ENCODE results near the gene AGMO. TPM values are rescaled to one million over a fixed set of nuclear protein-coding genes. Genes with fewer than 3 reads are reported as not detected.
A peak's percentile ranks its signal among the peaks of the same experiment; 100 is the strongest.

The AGMO gene
- total RNA-seq, 1 experiment from 2014 or later: 0.11 TPM

DNA sequence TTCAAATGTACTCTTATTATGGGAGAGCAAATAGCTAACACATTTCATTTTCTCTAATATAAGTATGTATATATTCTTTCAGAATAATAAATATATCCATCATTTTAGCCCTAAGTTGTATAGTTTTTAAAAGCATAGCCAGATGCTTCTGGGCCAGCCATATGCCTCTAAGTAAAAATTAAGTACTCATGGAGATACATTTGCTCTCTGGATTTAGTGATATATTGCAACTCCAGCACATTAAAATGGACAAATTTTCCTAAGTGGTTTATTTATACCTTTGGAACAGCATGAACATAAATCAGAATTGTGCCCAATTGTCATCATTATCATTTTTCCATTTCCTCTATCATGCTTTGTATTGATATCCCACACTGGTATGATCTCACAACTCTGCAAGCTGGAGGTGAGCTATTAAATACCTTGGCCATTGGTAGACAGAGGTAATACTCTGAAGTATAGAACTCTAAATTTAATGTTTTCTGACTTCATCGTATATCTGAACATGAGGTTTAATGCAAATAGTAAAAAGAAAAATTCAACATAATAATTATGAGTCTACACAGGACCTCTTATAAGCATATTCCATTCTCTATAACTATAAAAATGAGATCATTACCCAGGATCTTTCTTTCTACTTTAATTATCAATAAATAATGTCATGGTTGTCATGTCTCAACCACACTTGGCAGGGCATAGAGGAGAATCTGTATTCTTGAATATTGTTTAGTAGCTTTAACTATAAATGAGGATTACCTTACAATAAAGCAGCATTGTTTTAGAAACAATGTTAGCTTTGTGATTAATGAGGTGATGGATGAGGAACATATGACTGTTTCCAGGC is 90.8 kb downstream of the AGMO start:
- no peak overlapping the region for H2AFZ ChIP-seq (ENCODE audit: low read length)
- no peaks in the 10 kb centered on the region for H3K27me3 ChIP-seq (ENCODE audit: low read length)
- no peaks in the 10 kb centered on the region for H3K9me3 ChIP-seq (ENCODE audit: low read length)
- DNase-seq (no peak), ATAC-seq (peak; percentile 75)
- H3K4me3 ChIP-seq (ENCODE audit: low read length): no peak overlapping the region
- H3K9me2 ChIP-seq (replicated peaks; ENCODE audit: low read length): no peaks in the 10 kb centered on the region
- H3K4me2 ChIP-seq (ENCODE audit: low read length): no peak overlapping the region
- H3K4me1 ChIP-seq (ENCODE audit: insufficient read depth, low read length): no peaks in the 10 kb centered on the region
- intact Hi-C loops (cut with micrococcal nuclease): no loop called here
- H3K27ac ChIP-seq (ENCODE audit: low read length): no peak overlapping the region
- BruUV-seq (replicated peaks): no TSS peak
- H3K79me2 ChIP-seq (ENCODE audit: low read length): no peaks in the 10 kb centered on the region
- POLR2A ChIA-PET (ENCODE audit: unreplicated experiment): interaction anchor here (0.7 kb wide), 1 partner anchor 9 kb away, joined by 4 read pairs; no protein-coding TSS in a partner anchor
- CTCF ChIA-PET: interaction anchor here (0.6 kb wide), 1 partner anchor 253 kb away, joined by 3 read pairs; no protein-coding TSS in a partner anchor
- TF ChIP-seq EZH2 (IDR thresholded peaks at IDR 0.05; ENCODE audit: low read length, unreplicated experiment) (no peak), EZH2phosphoT487 (IDR thresholded peaks at IDR 0.05; ENCODE audit: borderline replicate concordance, low read length) (no peak)
- TF ChIP-seq, protein P1, sequence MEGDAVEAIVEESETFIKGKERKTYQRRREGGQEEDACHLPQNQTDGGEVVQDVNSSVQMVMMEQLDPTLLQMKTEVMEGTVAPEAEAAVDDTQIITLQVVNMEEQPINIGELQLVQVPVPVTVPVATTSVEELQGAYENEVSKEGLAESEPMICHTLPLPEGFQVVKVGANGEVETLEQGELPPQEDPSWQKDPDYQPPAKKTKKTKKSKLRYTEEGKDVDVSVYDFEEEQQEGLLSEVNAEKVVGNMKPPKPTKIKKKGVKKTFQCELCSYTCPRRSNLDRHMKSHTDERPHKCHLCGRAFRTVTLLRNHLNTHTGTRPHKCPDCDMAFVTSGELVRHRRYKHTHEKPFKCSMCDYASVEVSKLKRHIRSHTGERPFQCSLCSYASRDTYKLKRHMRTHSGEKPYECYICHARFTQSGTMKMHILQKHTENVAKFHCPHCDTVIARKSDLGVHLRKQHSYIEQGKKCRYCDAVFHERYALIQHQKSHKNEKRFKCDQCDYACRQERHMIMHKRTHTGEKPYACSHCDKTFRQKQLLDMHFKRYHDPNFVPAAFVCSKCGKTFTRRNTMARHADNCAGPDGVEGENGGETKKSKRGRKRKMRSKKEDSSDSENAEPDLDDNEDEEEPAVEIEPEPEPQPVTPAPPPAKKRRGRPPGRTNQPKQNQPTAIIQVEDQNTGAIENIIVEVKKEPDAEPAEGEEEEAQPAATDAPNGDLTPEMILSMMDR (conservative IDR thresholded peaks at IDR 0.05; ENCODE audit: low read depth, low read length): no peak
- H3K9ac ChIP-seq (ENCODE audit: low read length): no peak overlapping the region
- no peaks in the 10 kb centered on the region for H3F3A ChIP-seq (ENCODE audit: low read length, unreplicated experiment)
- no peaks in the 10 kb centered on the region for H3K36me3 ChIP-seq (ENCODE audit: low read depth, low read length)
- H4K20me1 ChIP-seq (ENCODE audit: low read length): no peaks in the 10 kb centered on the region

DNA sequence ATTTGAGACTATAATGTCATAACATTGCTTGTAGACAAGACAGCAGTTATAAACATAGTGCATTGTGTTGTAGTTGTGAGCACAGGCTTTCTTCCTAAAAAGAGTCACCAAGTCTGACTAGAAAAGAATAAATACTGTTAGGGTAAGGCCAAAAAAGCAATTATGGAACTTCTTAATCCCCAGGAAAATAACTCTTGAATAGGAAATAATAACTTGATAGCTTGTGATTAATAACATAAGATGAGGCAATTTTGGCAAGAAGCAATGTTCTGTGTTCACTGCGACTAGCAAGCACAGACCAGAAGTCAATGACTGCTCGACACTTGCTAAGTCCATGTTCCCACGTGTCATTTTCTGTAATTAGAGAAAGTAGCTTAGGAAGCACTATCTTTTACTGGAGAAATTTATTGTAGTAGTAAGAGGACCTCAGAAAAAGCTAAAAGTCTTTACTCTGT is 97.1 kb downstream of the AGMO start:
- H3K9ac ChIP-seq (ENCODE audit: low read length): no peak overlapping the region
- H2AFZ ChIP-seq (ENCODE audit: low read length): no peak overlapping the region
- no peaks in the 10 kb centered on the region for H3K9me2 ChIP-seq (replicated peaks; ENCODE audit: low read length)
- no peaks in the 10 kb centered on the region for H4K20me1 ChIP-seq (ENCODE audit: low read length)
- no peak for TF ChIP-seq EZH2 (IDR thresholded peaks at IDR 0.05; ENCODE audit: low read length, unreplicated experiment)
- peaks cover 3% of the 10 kb centered on the region for H3F3A ChIP-seq (ENCODE audit: low read length, unreplicated experiment)
- DNase-seq (no peak), ATAC-seq (no peak)
- no peaks in the 10 kb centered on the region for H3K27me3 ChIP-seq (ENCODE audit: low read length)
- no TSS peak for BruUV-seq (replicated peaks)
- H3K9me3 ChIP-seq (ENCODE audit: low read length): no peaks in the 10 kb centered on the region
- no peak overlapping the region for H3K27ac ChIP-seq (ENCODE audit: low read length)
- no peak overlapping the region for H3K4me3 ChIP-seq (ENCODE audit: low read length)
- CTCF ChIA-PET: no interaction called here
- H3K79me2 ChIP-seq (ENCODE audit: low read length): no peaks in the 10 kb centered on the region
- intact Hi-C loops (cut with micrococcal nuclease): loop anchor here (5.0 kb wide), 5 partner anchors 43 to 458 kb away; no protein-coding TSS in a partner anchor
- H3K4me2 ChIP-seq (ENCODE audit: low read length): no peak overlapping the region
- peaks cover 11% of the 10 kb centered on the region for H3K4me1 ChIP-seq (ENCODE audit: insufficient read depth, low read length)
- H3K36me3 ChIP-seq (ENCODE audit: low read depth, low read length): no peaks in the 10 kb centered on the region
- POLR2A ChIA-PET (ENCODE audit: unreplicated experiment): no interaction called here

DNA sequence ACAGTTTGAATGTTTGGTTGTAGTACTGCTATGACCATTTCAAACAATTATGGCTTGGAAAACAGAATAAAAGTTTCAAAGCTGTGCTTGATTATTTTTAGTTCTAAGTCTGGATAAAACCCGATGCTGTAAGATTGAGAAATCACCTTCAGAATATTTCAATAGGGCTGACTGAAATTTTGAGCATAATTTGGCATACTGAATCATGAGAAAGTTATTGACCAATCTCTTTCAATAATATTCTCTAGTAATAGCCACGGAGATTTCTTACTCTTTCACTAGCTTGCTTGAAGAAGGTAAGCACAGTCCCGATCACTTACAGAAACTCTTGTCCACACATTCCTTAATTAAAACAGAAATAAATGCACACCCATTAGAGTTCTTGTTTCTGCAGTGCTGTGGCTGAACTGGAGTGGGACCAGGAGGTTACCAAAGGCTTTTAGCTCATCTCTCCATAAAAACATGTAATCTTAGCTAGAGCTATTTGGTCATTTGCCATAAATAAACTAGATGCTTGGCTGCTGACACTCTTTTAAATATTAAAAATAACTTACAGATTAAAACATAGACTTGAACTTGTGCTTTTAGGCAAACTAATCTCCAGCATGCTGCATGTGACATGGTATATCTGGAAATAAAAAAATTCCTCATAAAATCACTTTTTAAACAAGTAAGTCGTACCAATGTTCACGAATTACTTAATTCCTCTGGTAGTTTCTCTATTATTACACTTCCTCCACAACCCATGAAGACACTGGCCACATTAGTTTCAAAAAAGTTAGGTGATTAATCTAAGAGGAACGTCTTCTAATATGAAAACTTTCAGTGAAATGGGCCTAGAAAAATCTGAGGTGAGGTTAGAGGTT is 97.8 kb downstream of the AGMO start:
- DNase-seq (no peak), ATAC-seq (no peak)
- Histone ChIP-seq H3K9ac (ENCODE audit: low read length) (no peak overlapping the region), H3K36me3 (ENCODE audit: low read depth, low read length) (no peaks in the 10 kb centered on the region), H3K4me2 (ENCODE audit: low read length) (no peak overlapping the region), H3F3A (ENCODE audit: low read length, unreplicated experiment) (peaks cover 3% of the 10 kb centered on the region), H3K27ac (ENCODE audit: low read length) (no peak overlapping the region), H3K27me3 (ENCODE audit: low read length) (no peaks in the 10 kb centered on the region), H3K4me1 (ENCODE audit: insufficient read depth, low read length) (peaks cover 11% of the 10 kb centered on the region), H3K79me2 (ENCODE audit: low read length) (no peaks in the 10 kb centered on the region), H2AFZ (ENCODE audit: low read length) (no peak overlapping the region), H3K9me3 (ENCODE audit: low read length) (no peaks in the 10 kb centered on the region), H3K4me3 (ENCODE audit: low read length) (no peak overlapping the region), H3K9me2 (replicated peaks; ENCODE audit: low read length) (no peaks in the 10 kb centered on the region), H4K20me1 (ENCODE audit: low read length) (no peaks in the 10 kb centered on the region)
- CTCF ChIA-PET: no interaction called here
- no TSS peak for BruUV-seq (replicated peaks)
- POLR2A ChIA-PET (ENCODE audit: unreplicated experiment): no interaction called here
- TF ChIP-seq EZH2phosphoT487 (IDR thresholded peaks at IDR 0.05; ENCODE audit: borderline replicate concordance, low read length) (no peak), EZH2 (IDR thresholded peaks at IDR 0.05; ENCODE audit: low read length, unreplicated experiment) (no peak)
- TF ChIP-seq, protein P1 (conservative IDR thresholded peaks at IDR 0.05; ENCODE audit: low read depth, low read length): no peak
- intact Hi-C loops (cut with micrococcal nuclease): loop anchor here (5.0 kb wide), 5 partner anchors 43 to 458 kb away; no protein-coding TSS in a partner anchor

All from PC-3 (cell line).